Ovary (tissue), 9 donors: Measurements from ENCODE around the gene ABCC1. TPM values are rescaled to one million over a fixed set of nuclear protein-coding genes. Genes with fewer than 3 reads are reported as not detected.
A peak's percentile ranks its signal among the peaks of the same experiment; 100 is the strongest.

Source experiments
- DNase-seq, 5 donors: peaks; one replicate each; pipeline ENCODE4 v3.0.0-alpha.2; 2019 to 2020
- H3K27ac ChIP-seq, 2 donors: fragments of 200-600 bp; one replicate each; pipeline versions ENCODE4 v1.5.1 to v1.8.0; 2019 to 2022
- H3K27me3 ChIP-seq: fragments of 200-600 bp; one replicate; pipeline ENCODE4 v1.8.0; 2022
- H3K36me3 ChIP-seq: fragments of 200-600 bp; sonication (generic); one replicate; pipeline ENCODE4 v1.5.1; 2019
- H3K4me1 ChIP-seq: one replicate; pipeline ENCODE4 v1.8.1; 2013; ENCODE audit warnings: mild to moderate bottlenecking, moderate library complexity; ENCODE audit not compliant: insufficient read depth
- H3K4me3 ChIP-seq: fragments of 200-600 bp; sonication (generic); one replicate; pipeline ENCODE4 v1.5.1; 2017
- H3K9me3 ChIP-seq, 2 donors: fragments of 200-600 bp in 1 of 2; sonication (generic) in 1 of 2; one replicate each; pipeline versions ENCODE4 v1.5.1 to v1.8.1; 2013 to 2019; ENCODE audit warnings: mild to moderate bottlenecking in 1 of 2, moderate library complexity in 1 of 2
- CTCF ChIP-seq, 3 donors: fragments of 450-650 bp in 2 of 3; fragments of 200-600 bp in 1 of 3; IDR thresholded peaks; one replicate each; pipeline versions ENCODE4 v1.5.1 to v1.8.0; 2016 to 2022; ENCODE audit warnings: antibody characterized with exemption in 3 of 3, mild to moderate bottlenecking in 1 of 3
- EP300 ChIP-seq: sonication (generic); formaldehyde crosslinking; IDR thresholded peaks from one replicate; pipeline ENCODE4 v1.6.1; 2017; ENCODE audit warnings: antibody characterized with exemption
- POLR2A ChIP-seq: fragments of 450-650 bp; IDR thresholded peaks from one replicate; pipeline ENCODE4 v1.6.1; 2017; ENCODE audit warnings: antibody characterized with exemption, mild to moderate bottlenecking, moderate library complexity
- WGBS, 3 donors: extraction: QIAGEN DNeasy Blood & Tissue Kit in 1 of 3; methylation state at CpG; one replicate each; pipeline versions ENCODE4 v1.1.5 to v1.1.7; 2013 to 2017; 5-methylcytosine and 5-hydroxymethylcytosine counted together
- intact Hi-C, 4 donors: fragments of 100-400 bp; cut with DNase I; formaldehyde crosslinking; loops; one replicate each; pipeline versions ENCODE4 v1.11.0 to v1.15.1; 2022 to 2023
- polyA plus RNA-seq, 2 donors: library from polyadenylated mRNA; stranded (reverse); fragments of 200-250 nt in 1 of 2; fragments of 350-450 nt in 1 of 2; fragmentation: Illumina TruSeq in 1 of 2; extraction: RNeasy Lipid Tissue Mini Kit (QIAGEN cat#74804) in 1 of 2; gene quantifications; one replicate each; pipeline ENCODE4 v1.2.3, GENCODE V29; 2013 to 2014
- total RNA-seq, 7 donors: library from RNA; depleted of rRNA in 2 of 7; stranded (reverse); fragments of >200 nt in 2 of 7; fragmentation: NEBNext Ultra II Directional in 3 of 7; extraction: Animal tissue kit (Norgen Biotek cat#: 25700) in 3 of 7; gene quantifications; one replicate each; pipeline versions ENCODE4 v1.1.0 to v1.2.4, GENCODE V29; 2016 to 2023
- donor health status: DM: no; HTN: no; CAD: no; lungs with moderate emphysema.
- donor health status: DM: no; HTN: no; CAD: no.
- donor health status: Bipolar disorder and iron deficiency.
- donor health status: DM: yes; HTN: yes; CAD: no.
- donor health status: DM: no; HTN: no; CAD: no.
- donor health status: DM: yes; HTN: yes; CAD: no.

ABCC1 gene
- total and polyA plus RNA-seq, 9 donors = 10.0 to 31.1 (median 20.9) TPM

- no peak for TF ChIP-seq EP300
- TF ChIP-seq POLR2A = no peak
- TF ChIP-seq CTCF (IDR thresholded peaks at IDR 0.05) = no peak
- H3K36me3 ChIP-seq = no peaks in the 10 kb centered on the region
- no peak overlapping the region for H3K4me3 ChIP-seq
- H3K4me1 ChIP-seq = peaks cover 8% of the 10 kb centered on the region
- 11 to 14% (median 14%) methylated on average over 11 of the region's 11 CpGs for WGBS, 3 donors
- H3K27me3 ChIP-seq = no peaks in the 10 kb centered on the region
- peak; percentile 65 to 84 (median 67) for DNase-seq
- intact Hi-C loops = no loop called here
- H3K27ac ChIP-seq = peak overlapping the region in 1 of 2 donors; percentile 17
- no peaks in the 10 kb centered on the region for H3K9me3 ChIP-seq
Measured at GRCh38 chr16:16071631-16072244, 122.3 kb downstream of the ABCC1 start.

GRCh38 chr16:16073001-16073545 lies 123.7 kb downstream of the ABCC1 start:
- H3K36me3 ChIP-seq = no peaks in the 10 kb centered on the region
- 91 to 96% (median 93%) methylated on average over 2 of the region's 2 CpGs for WGBS, 3 donors
- intact Hi-C loops = no loop called here
- peaks cover 8% of the 10 kb centered on the region for H3K4me1 ChIP-seq
- TF ChIP-seq POLR2A = no peak
- TF ChIP-seq CTCF (IDR thresholded peaks at IDR 0.05) = no peak
- no peak for TF ChIP-seq EP300
- H3K27me3 ChIP-seq = no peaks in the 10 kb centered on the region
- no peak overlapping the region for H3K27ac ChIP-seq
- H3K9me3 ChIP-seq = no peaks in the 10 kb centered on the region
- H3K4me3 ChIP-seq = no peak overlapping the region
- DNase-seq = no peak

GRCh38 chr16:16073891-16074881 lies 124.8 kb downstream of the ABCC1 start:
- Histone ChIP-seq H3K4me3 (no peak overlapping the region), H3K4me1 (peaks cover 8% of the 10 kb centered on the region)
- no peak for TF ChIP-seq CTCF (IDR thresholded peaks at IDR 0.05)
- TF ChIP-seq EP300 = no peak
- no peak for TF ChIP-seq POLR2A

More at GRCh38 chr16:16073891-16074881, 124.8 kb downstream of the ABCC1 start:
- peak in 2 of 5 donors; percentile 38 to 65 for DNase-seq
- Histone ChIP-seq H3K27ac (no peak overlapping the region), H3K36me3 (no peaks in the 10 kb centered on the region), H3K27me3 (no peaks in the 10 kb centered on the region), H3K9me3 (no peaks in the 10 kb centered on the region)
- intact Hi-C loops = no loop called here
- 56 to 60% (median 58%) methylated on average over 19 of the region's 19 CpGs for WGBS, 3 donors
